ENCODE measurements around the gene SLC35F1.

DNA sequence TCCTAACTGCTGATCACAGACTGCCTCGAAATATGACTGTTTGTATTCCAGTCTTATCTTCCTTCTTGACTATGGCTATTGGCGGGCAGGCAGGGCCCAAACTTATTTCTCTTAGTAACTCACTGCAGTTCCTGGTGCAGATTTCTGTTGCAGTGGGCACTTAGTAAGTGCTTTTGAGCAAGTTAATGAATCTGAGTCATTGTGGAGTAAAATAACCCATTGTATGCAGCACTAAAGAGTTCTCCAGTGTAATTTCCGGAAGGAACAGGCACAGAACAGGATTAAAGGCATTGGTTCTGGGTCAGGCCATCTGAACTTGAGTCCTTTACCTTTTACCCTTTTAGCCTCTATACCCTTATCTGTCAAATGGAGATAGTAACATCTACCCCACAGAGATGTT is 23.6 kb downstream of the SLC35F1 start:
- TF ChIP-seq SMAD4 (CRISPR knock-in tag; conservative IDR thresholded peaks at IDR 0.05) (no peak), SREBF2 (CRISPR knock-in tag; IDR thresholded peaks at IDR 0.05) (no peak), HNRNPL (IDR thresholded peaks at IDR 0.05; ENCODE audit: low read depth, low read length) (no peak), CEBPB (tag; IDR thresholded peaks at IDR 0.05) (no peak)
- TF ChIP-seq, protein P1, sequence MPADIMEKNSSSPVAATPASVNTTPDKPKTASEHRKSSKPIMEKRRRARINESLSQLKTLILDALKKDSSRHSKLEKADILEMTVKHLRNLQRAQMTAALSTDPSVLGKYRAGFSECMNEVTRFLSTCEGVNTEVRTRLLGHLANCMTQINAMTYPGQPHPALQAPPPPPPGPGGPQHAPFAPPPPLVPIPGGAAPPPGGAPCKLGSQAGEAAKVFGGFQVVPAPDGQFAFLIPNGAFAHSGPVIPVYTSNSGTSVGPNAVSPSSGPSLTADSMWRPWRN (IDR thresholded peaks at IDR 0.05; ENCODE audit: low read depth), result no peak
